ENCODE data around the gene ARRDC2. TPM values are rescaled to one million over a fixed set of nuclear protein-coding genes. Genes with fewer than 3 reads are reported as not detected.

ARRDC2 gene
- total and polyA plus RNA-seq, 2 of the 13 experiments (the other 11 are each of a cell fraction or from before 2014, with no cell fraction given) = 2.1 to 3.4 TPM

- TF ChIP-seq RERE (CRISPR knock-in tag; IDR thresholded peaks at IDR 0.05; ENCODE audit: low read depth) = no peak
- peak; percentile 54; the same call in 1 of the 2 replicates for TF ChIP-seq HOXD1 (CRISPR knock-in tag; IDR thresholded peaks at IDR 0.05)
- TF ChIP-seq ZNF256 (CRISPR knock-in tag; conservative IDR thresholded peaks at IDR 0.05) = no peak
- TF ChIP-seq ZNF337 (CRISPR knock-in tag; IDR thresholded peaks at IDR 0.05; ENCODE audit: borderline replicate concordance, low read depth) = no peak
- TF ChIP-seq ZSCAN31 (CRISPR knock-in tag; IDR thresholded peaks at IDR 0.05; ENCODE audit: low read depth) = no peak
- TF ChIP-seq HOMEZ (CRISPR knock-in tag; IDR thresholded peaks at IDR 0.05; ENCODE audit: low read depth) = no peak
- TF ChIP-seq ZNF652 (CRISPR knock-in tag; IDR thresholded peaks at IDR 0.05; ENCODE audit: borderline replicate concordance, low read depth) = no peak
- TF ChIP-seq FUBP1 (CRISPR knock-in tag; IDR thresholded peaks at IDR 0.05; ENCODE audit: borderline replicate concordance) = no peak
- TF ChIP-seq FOSL1 (CRISPR knock-in tag; IDR thresholded peaks at IDR 0.05; ENCODE audit: borderline replicate concordance) = no peak
- TF ChIP-seq CCDC6 (CRISPR knock-in tag; IDR thresholded peaks at IDR 0.05) = peak; percentile 84
- TF ChIP-seq ZNF101 (CRISPR knock-in tag; IDR thresholded peaks at IDR 0.05; ENCODE audit: borderline replicate concordance, low read depth) = no peak
- peak; percentile 86 for TF ChIP-seq SAP130 (CRISPR knock-in tag; IDR thresholded peaks at IDR 0.05; ENCODE audit: low read depth)
- no peak; the same call in 1 of the 2 replicates for TF ChIP-seq E2F1 (CRISPR knock-in tag; IDR thresholded peaks at IDR 0.05)
- TF ChIP-seq MNT (IDR thresholded peaks at IDR 0.05) = no peak
- TF ChIP-seq POGZ (CRISPR knock-in tag; IDR thresholded peaks at IDR 0.05) = no peak
- TF ChIP-seq ZZZ3 (CRISPR knock-in tag; IDR thresholded peaks at IDR 0.05; ENCODE audit: borderline replicate concordance) = no peak
These were observed 6.8 kb upstream of the ARRDC2 start (continued) for GRCh38 chr19:18000915-18001776.
